Measurements from ENCODE around the gene MRPL24.

Gene MRPL24

GRCh38 chr1:156750711-156751450 is 10.0 kb upstream of the MRPL24 start:
- H3K27ac ChIP-seq (ENCODE audit: low read depth, low read length) = peak overlapping the region; percentile 100

GRCh38 chr1:156750191-156750672 is 9.3 kb upstream of the MRPL24 start:
- H3K36me3 ChIP-seq (ENCODE audit: control insufficient read depth in 5 of 5, insufficient read depth in 5 of 5, low read length in 5 of 5) = peaks cover 0 to under 1% (median 0%) of the 10 kb centered on the region in 5 donors
- H3K9me3 ChIP-seq (ENCODE audit: control insufficient read depth in 5 of 5, low read length in 5 of 5) = no peaks in the 10 kb centered on the region
- peak overlapping the region; percentile 94 to 99 (median 97) for H3K9ac ChIP-seq (ENCODE audit: low read length in 5 of 5)
- H3K27ac ChIP-seq (ENCODE audit: low read depth, low read length) = peak overlapping the region; percentile 100
- H3K27me3 ChIP-seq (ENCODE audit: control insufficient read depth in 5 of 5, insufficient read depth in 4 of 5, low read length in 5 of 5) = no peaks in the 10 kb centered on the region
- peaks cover 25 to 81% (median 77%) of the 10 kb centered on the region in 5 donors for H3K4me1 ChIP-seq (ENCODE audit: control insufficient read depth in 5 of 5, insufficient read depth in 5 of 5, low read length in 5 of 5)
- H3K4me3 ChIP-seq (ENCODE audit: low read depth in 1 of 5, low read length in 5 of 5) = peak overlapping the region; percentile 78 to 98 (median 92)

More at GRCh38 chr1:156750711-156751450, 10.0 kb upstream of the MRPL24 start:
- H3K36me3 ChIP-seq (ENCODE audit: control insufficient read depth in 5 of 5, insufficient read depth in 5 of 5, low read length in 5 of 5) = no peaks in the 10 kb centered on the region
- H3K4me1 ChIP-seq (ENCODE audit: control insufficient read depth in 5 of 5, insufficient read depth in 5 of 5, low read length in 5 of 5) = peaks cover 25 to 81% (median 73%) of the 10 kb centered on the region in 5 donors
- no peaks in the 10 kb centered on the region for H3K9me3 ChIP-seq (ENCODE audit: control insufficient read depth in 5 of 5, low read length in 5 of 5)
- H3K4me3 ChIP-seq (ENCODE audit: low read depth in 1 of 5, low read length in 5 of 5) = peak overlapping the region; percentile 78 to 98 (median 92)
- H3K27me3 ChIP-seq (ENCODE audit: control insufficient read depth in 5 of 5, insufficient read depth in 4 of 5, low read length in 5 of 5) = no peaks in the 10 kb centered on the region
- peak overlapping the region; percentile 94 to 99 (median 97) for H3K9ac ChIP-seq (ENCODE audit: low read length in 5 of 5)

GRCh38 chr1:156749419-156750118 is 8.7 kb upstream of the MRPL24 start:
- peaks cover 0 to 7% (median 6%) of the 10 kb centered on the region in 5 donors for H3K36me3 ChIP-seq (ENCODE audit: control insufficient read depth in 5 of 5, insufficient read depth in 5 of 5, low read length in 5 of 5)
- H3K4me1 ChIP-seq (ENCODE audit: control insufficient read depth in 5 of 5, insufficient read depth in 5 of 5, low read length in 5 of 5) = peaks cover 25 to 85% (median 77%) of the 10 kb centered on the region in 5 donors

GRCh38 chr1:156748670-156749418 is 8.0 kb upstream of the MRPL24 start:
- no peaks in the 10 kb centered on the region for H3K27me3 ChIP-seq (ENCODE audit: control insufficient read depth in 5 of 5, insufficient read depth in 4 of 5, low read length in 5 of 5)
- peak overlapping the region; percentile 94 to 99 (median 97) for H3K9ac ChIP-seq (ENCODE audit: low read length in 5 of 5)
- peak overlapping the region; percentile 100 for H3K27ac ChIP-seq (ENCODE audit: low read depth, low read length)
- peaks cover 25 to 78% (median 70%) of the 10 kb centered on the region in 5 donors for H3K4me1 ChIP-seq (ENCODE audit: control insufficient read depth in 5 of 5, insufficient read depth in 5 of 5, low read length in 5 of 5)
- peak overlapping the region; percentile 78 to 98 (median 92) for H3K4me3 ChIP-seq (ENCODE audit: low read depth in 1 of 5, low read length in 5 of 5)
- H3K9me3 ChIP-seq (ENCODE audit: control insufficient read depth in 5 of 5, low read length in 5 of 5) = no peaks in the 10 kb centered on the region
- H3K36me3 ChIP-seq (ENCODE audit: control insufficient read depth in 5 of 5, insufficient read depth in 5 of 5, low read length in 5 of 5) = peaks cover 0 to 12% (median 11%) of the 10 kb centered on the region in 5 donors

More at GRCh38 chr1:156749419-156750118, 8.7 kb upstream of the MRPL24 start:
- Histone ChIP-seq H3K27me3 (ENCODE audit: control insufficient read depth in 5 of 5, insufficient read depth in 4 of 5, low read length in 5 of 5) (no peaks in the 10 kb centered on the region), H3K9ac (ENCODE audit: low read length in 5 of 5) (peak overlapping the region; percentile 94 to 99 (median 97)), H3K27ac (ENCODE audit: low read depth, low read length) (peak overlapping the region; percentile 100), H3K9me3 (ENCODE audit: control insufficient read depth in 5 of 5, low read length in 5 of 5) (no peaks in the 10 kb centered on the region), H3K4me3 (ENCODE audit: low read depth in 1 of 5, low read length in 5 of 5) (peak overlapping the region; percentile 78 to 98 (median 92))

GRCh38 chr1:156747742-156748669 is 7.1 kb upstream of the MRPL24 start:
- Histone ChIP-seq H3K27me3 (ENCODE audit: control insufficient read depth in 5 of 5, insufficient read depth in 4 of 5, low read length in 5 of 5) (no peaks in the 10 kb centered on the region), H3K4me3 (ENCODE audit: low read depth in 1 of 5, low read length in 5 of 5) (peak overlapping the region; percentile 78 to 98 (median 92)), H3K36me3 (ENCODE audit: control insufficient read depth in 5 of 5, insufficient read depth in 5 of 5, low read length in 5 of 5) (peaks cover 0 to 20% (median 19%) of the 10 kb centered on the region in 5 donors), H3K27ac (ENCODE audit: low read depth, low read length) (peak overlapping the region; percentile 100), H3K9me3 (ENCODE audit: control insufficient read depth in 5 of 5, low read length in 5 of 5) (no peaks in the 10 kb centered on the region), H3K4me1 (ENCODE audit: control insufficient read depth in 5 of 5, insufficient read depth in 5 of 5, low read length in 5 of 5) (peaks cover 25 to 70% (median 65%) of the 10 kb centered on the region in 5 donors), H3K9ac (ENCODE audit: low read length in 5 of 5) (peak overlapping the region; percentile 94 to 99 (median 97))

GRCh38 chr1:156746728-156747631 is 6.1 kb upstream of the MRPL24 start:
- Histone ChIP-seq H3K27ac (ENCODE audit: low read depth, low read length) (peak overlapping the region; percentile 100), H3K27me3 (ENCODE audit: control insufficient read depth in 5 of 5, insufficient read depth in 4 of 5, low read length in 5 of 5) (no peaks in the 10 kb centered on the region), H3K4me3 (ENCODE audit: low read depth in 1 of 5, low read length in 5 of 5) (peak overlapping the region; percentile 70 to 98 (median 92)), H3K9ac (ENCODE audit: low read length in 5 of 5) (peak overlapping the region; percentile 87 to 98 (median 95)), H3K36me3 (ENCODE audit: control insufficient read depth in 5 of 5, insufficient read depth in 5 of 5, low read length in 5 of 5) (peaks cover 0 to 30% (median 26%) of the 10 kb centered on the region in 5 donors), H3K9me3 (ENCODE audit: control insufficient read depth in 5 of 5, low read length in 5 of 5) (no peaks in the 10 kb centered on the region), H3K4me1 (ENCODE audit: control insufficient read depth in 5 of 5, insufficient read depth in 5 of 5, low read length in 5 of 5) (peaks cover 19 to 60% (median 55%) of the 10 kb centered on the region in 5 donors)

GRCh38 chr1:156746406-156746727 is 5.5 kb upstream of the MRPL24 start:
- Histone ChIP-seq H3K9me3 (ENCODE audit: control insufficient read depth in 5 of 5, low read length in 5 of 5) (no peaks in the 10 kb centered on the region), H3K4me3 (ENCODE audit: low read depth in 1 of 5, low read length in 5 of 5) (peak overlapping the region in 4 of 5 donors; percentile 48 to 98 (median 82)), H3K27ac (ENCODE audit: low read depth, low read length) (peak overlapping the region; percentile 100), H3K4me1 (ENCODE audit: control insufficient read depth in 5 of 5, insufficient read depth in 5 of 5, low read length in 5 of 5) (peaks cover 19 to 65% (median 59%) of the 10 kb centered on the region in 5 donors), H3K36me3 (ENCODE audit: control insufficient read depth in 5 of 5, insufficient read depth in 5 of 5, low read length in 5 of 5) (peaks cover 0 to 30% (median 26%) of the 10 kb centered on the region in 5 donors), H3K9ac (ENCODE audit: low read length in 5 of 5) (peak overlapping the region; percentile 2 to 86 (median 63)), H3K27me3 (ENCODE audit: control insufficient read depth in 5 of 5, insufficient read depth in 4 of 5, low read length in 5 of 5) (no peaks in the 10 kb centered on the region)

- Histone ChIP-seq H3K9ac (ENCODE audit: low read length in 5 of 5) (peak overlapping the region in 4 of 5 donors; percentile 2 to 86 (median 49)), H3K36me3 (ENCODE audit: control insufficient read depth in 5 of 5, insufficient read depth in 5 of 5, low read length in 5 of 5) (peaks cover 0 to 30% (median 26%) of the 10 kb centered on the region in 5 donors), H3K27ac (ENCODE audit: low read depth, low read length) (peak overlapping the region; percentile 100), H3K4me1 (ENCODE audit: control insufficient read depth in 5 of 5, insufficient read depth in 5 of 5, low read length in 5 of 5) (peaks cover 19 to 66% (median 61%) of the 10 kb centered on the region in 5 donors), H3K4me3 (ENCODE audit: low read depth in 1 of 5, low read length in 5 of 5) (peak overlapping the region in 2 of 5 donors; percentile 48 to 93), H3K27me3 (ENCODE audit: control insufficient read depth in 5 of 5, insufficient read depth in 4 of 5, low read length in 5 of 5) (no peaks in the 10 kb centered on the region), H3K9me3 (ENCODE audit: control insufficient read depth in 5 of 5, low read length in 5 of 5) (no peaks in the 10 kb centered on the region)
Measured at GRCh38 chr1:156745881-156746280, 5.0 kb upstream of the MRPL24 start.
